ENCODE results near the gene DAPK1.

The DAPK1 gene

DNA sequence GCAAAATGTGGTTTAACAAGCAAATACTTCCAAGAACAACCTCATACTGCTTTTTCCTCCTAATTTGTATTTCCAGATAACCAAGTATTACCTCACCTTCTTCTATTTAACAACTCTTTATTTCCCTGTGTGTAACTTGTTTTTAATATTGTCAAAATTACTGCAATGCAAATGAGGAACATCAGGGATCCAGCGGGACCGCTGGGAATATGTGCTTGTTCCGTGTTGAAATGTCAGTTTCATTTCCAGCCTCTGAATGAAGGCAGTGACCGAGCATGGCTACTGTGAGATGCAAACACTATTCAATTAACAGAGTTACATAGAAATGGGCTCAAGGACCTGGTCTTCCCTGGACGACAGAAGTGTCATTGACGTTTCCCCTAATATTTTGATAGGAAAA, 117.5 kb downstream of the DAPK1 start:
- Histone ChIP-seq H2AK5ac (ENCODE audit: low read length) (no peak overlapping the region), H2BK12ac (ENCODE audit: low read length) (no peak overlapping the region), H4K8ac (ENCODE audit: low read depth, low read length) (no peak overlapping the region), H3K36me3 (ENCODE audit: control insufficient read depth in 1 of 2, insufficient read depth in 2 of 2, low read length in 2 of 2) (peaks cover 2 to 5% of the 10 kb centered on the region in 2 experiments), H3K27me3 (ENCODE audit: insufficient read depth, low read length) (no peaks in the 10 kb centered on the region), H3K4me1 (ENCODE audit: control insufficient read depth in 1 of 2, insufficient read depth in 2 of 2, low read length in 2 of 2) (peaks cover 5 to 12% of the 10 kb centered on the region in 2 experiments), H2AFZ (ENCODE audit: insufficient read depth, low read length, poor library complexity) (no peak overlapping the region), H4K91ac (ENCODE audit: low read depth, low read length) (no peak overlapping the region), H3K14ac (ENCODE audit: low read length) (no peak overlapping the region), H3K23ac (ENCODE audit: low read length) (no peak overlapping the region), H3K4me2 (ENCODE audit: low read length) (no peak overlapping the region), H4K12ac (ENCODE audit: low read depth, low read length) (no peak overlapping the region), H3K18ac (ENCODE audit: low read length) (no peak overlapping the region), H3K9ac (ENCODE audit: low read length) (no peak overlapping the region), H3K79me2 (ENCODE audit: control insufficient read depth, insufficient read depth, low read length, poor library complexity) (no peaks in the 10 kb centered on the region), H2BK120ac (ENCODE audit: insufficient read depth, low read length, poor library complexity) (no peak overlapping the region), H3K4ac (ENCODE audit: low read depth, low read length) (no peak overlapping the region), H3K9me3 (ENCODE audit: insufficient read depth, low read depth, low read length) (no peaks in the 10 kb centered on the region), H3K79me1 (ENCODE audit: low read length) (no peaks in the 10 kb centered on the region), H3K27ac (ENCODE audit: low read depth, low read length) (no peak overlapping the region), H3K4me3 (ENCODE audit: low read depth, low read length) (no peak overlapping the region), H2BK5ac (ENCODE audit: low read depth, low read length, poor library complexity) (no peak overlapping the region)
- DNase-seq: no peak
- no CpG with 5 or more reads among the region's 6 CpGs for WGBS (ENCODE audit: extremely low coverage, insufficient coverage, insufficient read length)

GRCh38 chr9:87615547-87616148, 118.0 kb downstream of the DAPK1 start:
- H3K18ac ChIP-seq (ENCODE audit: low read length): peak overlapping the region; percentile 14
- peaks cover 4 to 8% of the 10 kb centered on the region in 2 experiments for H3K4me1 ChIP-seq (ENCODE audit: control insufficient read depth in 1 of 2, insufficient read depth in 2 of 2, low read length in 2 of 2)
- H3K27me3 ChIP-seq (ENCODE audit: insufficient read depth, low read length): no peaks in the 10 kb centered on the region
- no peak for DNase-seq
- H3K23ac ChIP-seq (ENCODE audit: low read length): no peak overlapping the region
- H3K4ac ChIP-seq (ENCODE audit: low read depth, low read length): no peak overlapping the region
- no peaks in the 10 kb centered on the region for H3K79me2 ChIP-seq (ENCODE audit: control insufficient read depth, insufficient read depth, low read length, poor library complexity)
- H3K14ac ChIP-seq (ENCODE audit: low read length): no peak overlapping the region
- H4K12ac ChIP-seq (ENCODE audit: low read depth, low read length): no peak overlapping the region
- no peak overlapping the region for H3K4me3 ChIP-seq (ENCODE audit: low read depth, low read length)
- no peak overlapping the region for H3K9ac ChIP-seq (ENCODE audit: low read length)
- no peak overlapping the region for H2AFZ ChIP-seq (ENCODE audit: insufficient read depth, low read length, poor library complexity)
- no peaks in the 10 kb centered on the region for H3K9me3 ChIP-seq (ENCODE audit: insufficient read depth, low read depth, low read length)
- WGBS (ENCODE audit: extremely low coverage, insufficient coverage, insufficient read length): no CpG with 5 or more reads among the region's 6 CpGs
- peaks cover 2 to 5% of the 10 kb centered on the region in 2 experiments for H3K36me3 ChIP-seq (ENCODE audit: control insufficient read depth in 1 of 2, insufficient read depth in 2 of 2, low read length in 2 of 2)
- no peak overlapping the region for H2BK5ac ChIP-seq (ENCODE audit: low read depth, low read length, poor library complexity)
- no peak overlapping the region for H2BK120ac ChIP-seq (ENCODE audit: insufficient read depth, low read length, poor library complexity)
- peak overlapping the region; percentile 27 for H3K27ac ChIP-seq (ENCODE audit: low read depth, low read length)
- H4K91ac ChIP-seq (ENCODE audit: low read depth, low read length): no peak overlapping the region
- H2BK12ac ChIP-seq (ENCODE audit: low read length): no peak overlapping the region
- H3K79me1 ChIP-seq (ENCODE audit: low read length): no peaks in the 10 kb centered on the region
- peak overlapping the region; percentile 34 for H4K8ac ChIP-seq (ENCODE audit: low read depth, low read length)
- no peak overlapping the region for H2AK5ac ChIP-seq (ENCODE audit: low read length)
- H3K4me2 ChIP-seq (ENCODE audit: low read length): no peak overlapping the region

- H3K9me3 ChIP-seq (ENCODE audit: insufficient read depth, low read depth, low read length): no peaks in the 10 kb centered on the region
- no CpG with 5 or more reads among the region's 2 CpGs for WGBS (ENCODE audit: extremely low coverage, insufficient coverage, insufficient read length)
- H3K27me3 ChIP-seq (ENCODE audit: insufficient read depth, low read length): no peaks in the 10 kb centered on the region
- no peak overlapping the region for H3K4me3 ChIP-seq (ENCODE audit: low read depth, low read length)
- no peak overlapping the region for H4K91ac ChIP-seq (ENCODE audit: low read depth, low read length)
- no peak overlapping the region for H3K23ac ChIP-seq (ENCODE audit: low read length)
- no peak overlapping the region for H2AFZ ChIP-seq (ENCODE audit: insufficient read depth, low read length, poor library complexity)
- no peak overlapping the region for H3K14ac ChIP-seq (ENCODE audit: low read length)
- no peak overlapping the region for H2BK5ac ChIP-seq (ENCODE audit: low read depth, low read length, poor library complexity)
- H3K4me1 ChIP-seq (ENCODE audit: control insufficient read depth in 1 of 2, insufficient read depth in 2 of 2, low read length in 2 of 2): peaks cover 4 to 8% of the 10 kb centered on the region in 2 experiments
- H4K8ac ChIP-seq (ENCODE audit: low read depth, low read length): no peak overlapping the region
- no peak overlapping the region for H3K27ac ChIP-seq (ENCODE audit: low read depth, low read length)
- no peak overlapping the region for H3K18ac ChIP-seq (ENCODE audit: low read length)
- no peak overlapping the region for H2BK120ac ChIP-seq (ENCODE audit: insufficient read depth, low read length, poor library complexity)
- H3K9ac ChIP-seq (ENCODE audit: low read length): no peak overlapping the region
- H3K79me1 ChIP-seq (ENCODE audit: low read length): no peaks in the 10 kb centered on the region
- peaks cover 2 to 5% of the 10 kb centered on the region in 2 experiments for H3K36me3 ChIP-seq (ENCODE audit: control insufficient read depth in 1 of 2, insufficient read depth in 2 of 2, low read length in 2 of 2)
- DNase-seq: no peak
- H2BK12ac ChIP-seq (ENCODE audit: low read length): no peak overlapping the region
- no peak overlapping the region for H3K4ac ChIP-seq (ENCODE audit: low read depth, low read length)
- no peak overlapping the region for H4K12ac ChIP-seq (ENCODE audit: low read depth, low read length)
- H2AK5ac ChIP-seq (ENCODE audit: low read length): no peak overlapping the region
- no peak overlapping the region for H3K4me2 ChIP-seq (ENCODE audit: low read length)
- H3K79me2 ChIP-seq (ENCODE audit: control insufficient read depth, insufficient read depth, low read length, poor library complexity): no peaks in the 10 kb centered on the region
Measured at GRCh38 chr9:87618226-87618625, 120.6 kb downstream of the DAPK1 start.

GRCh38 chr9:87618931-87619330, 121.3 kb downstream of the DAPK1 start:
- Histone ChIP-seq H3K4ac (ENCODE audit: low read depth, low read length) (no peak overlapping the region), H2AFZ (ENCODE audit: insufficient read depth, low read length, poor library complexity) (no peak overlapping the region), H4K8ac (ENCODE audit: low read depth, low read length) (no peak overlapping the region), H2BK5ac (ENCODE audit: low read depth, low read length, poor library complexity) (no peak overlapping the region), H3K23ac (ENCODE audit: low read length) (no peak overlapping the region), H2BK120ac (ENCODE audit: insufficient read depth, low read length, poor library complexity) (no peak overlapping the region), H3K79me2 (ENCODE audit: control insufficient read depth, insufficient read depth, low read length, poor library complexity) (no peaks in the 10 kb centered on the region), H3K4me2 (ENCODE audit: low read length) (no peak overlapping the region), H3K79me1 (ENCODE audit: low read length) (no peaks in the 10 kb centered on the region), H3K18ac (ENCODE audit: low read length) (no peak overlapping the region), H3K9ac (ENCODE audit: low read length) (no peak overlapping the region), H4K91ac (ENCODE audit: low read depth, low read length) (no peak overlapping the region), H4K12ac (ENCODE audit: low read depth, low read length) (no peak overlapping the region), H3K27ac (ENCODE audit: low read depth, low read length) (no peak overlapping the region), H3K27me3 (ENCODE audit: insufficient read depth, low read length) (no peaks in the 10 kb centered on the region), H2BK12ac (ENCODE audit: low read length) (no peak overlapping the region), H3K36me3 (ENCODE audit: control insufficient read depth in 1 of 2, insufficient read depth in 2 of 2, low read length in 2 of 2) (peaks cover 2 to 5% of the 10 kb centered on the region in 2 experiments), H3K4me3 (ENCODE audit: low read depth, low read length) (no peak overlapping the region), H3K14ac (ENCODE audit: low read length) (no peak overlapping the region), H3K9me3 (ENCODE audit: insufficient read depth, low read depth, low read length) (no peaks in the 10 kb centered on the region), H3K4me1 (ENCODE audit: control insufficient read depth in 1 of 2, insufficient read depth in 2 of 2, low read length in 2 of 2) (peaks cover 4 to 8% of the 10 kb centered on the region in 2 experiments), H2AK5ac (ENCODE audit: low read length) (no peak overlapping the region)
- no peak for DNase-seq
- WGBS (ENCODE audit: extremely low coverage, insufficient coverage, insufficient read length): no CpG with 5 or more reads among the region's 3 CpGs

Measured in trophoblast cell (in vitro differentiated cells and primary cell).